ENCODE results near the gene SLN. TPM values are rescaled to one million over a fixed set of nuclear protein-coding genes. Genes with fewer than 3 reads are reported as not detected.

SLN gene
- total and polyA plus RNA-seq, 10 of the 15 experiments (the other 5 are each of a cell fraction or from before 2014, with no cell fraction given) = 0.39 TPM; not detected in 9

DNA sequence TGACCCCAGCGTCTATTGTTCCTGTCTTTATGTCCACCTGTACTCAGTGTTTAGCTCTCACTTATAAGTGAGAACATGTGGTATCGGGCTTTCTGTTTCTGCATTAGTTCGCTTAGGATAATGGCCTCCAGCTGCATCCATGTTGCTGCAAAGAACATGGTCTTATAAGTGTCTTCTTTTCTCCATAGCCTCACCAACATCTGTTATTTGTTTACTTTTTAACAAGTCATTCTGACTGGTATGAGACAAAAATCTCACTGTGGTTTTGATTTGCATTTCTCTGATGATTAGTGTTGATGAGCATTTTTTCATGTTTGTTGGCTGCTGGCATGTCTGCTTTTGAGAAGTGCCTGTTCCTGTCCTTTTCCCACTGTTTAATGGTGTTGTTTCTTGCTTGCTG is 21.7 kb upstream of the SLN start:
- FAIRE-seq (no peak), ATAC-seq (peak; percentile 57), DNase-seq (ENCODE audit: low read depth, low spot score) (peak; percentile 8)
- intact Hi-C loops (cut with micrococcal nuclease; ENCODE audit: unreplicated experiment) (no loop called here), in situ Hi-C loops (cut with MboI) (no loop called here)
- Histone ChIP-seq H3K36me3 (ENCODE audit: control insufficient read depth in 2 of 2, insufficient read depth in 2 of 2, low read length in 1 of 2) (no peaks in the 10 kb centered on the region), H4K20me1 (ENCODE audit: control insufficient read depth, insufficient read depth) (no peaks in the 10 kb centered on the region), H3K9ac (ENCODE audit: control insufficient read depth, insufficient read depth, low read length) (no peak overlapping the region), H3K4me1 (ENCODE audit: control insufficient read depth, insufficient read depth, low read length) (no peaks in the 10 kb centered on the region; the same call in 1 of the 2 replicates), H3K27ac (ENCODE audit: control insufficient read depth, insufficient read depth) (no peak overlapping the region), H3K4me3 (no peak overlapping the region), H3K4me2 (ENCODE audit: control insufficient read depth, insufficient read depth) (no peak overlapping the region), H3K79me2 (ENCODE audit: control insufficient read depth, insufficient read depth, low read length) (no peaks in the 10 kb centered on the region), H3K9me3 (replicated peaks; ENCODE audit: control insufficient read depth, insufficient read depth, low read length) (no peaks in the 10 kb centered on the region), H2AFZ (ENCODE audit: control insufficient read depth, low read depth, low read length) (no peak overlapping the region), H3K27me3 (replicated peaks in 1 of 2; ENCODE audit: control insufficient read depth in 2 of 2, insufficient read depth in 2 of 2, low read length in 1 of 2) (no peaks in the 10 kb centered on the region; a peak in 1 of 4 replicates)
- ChIA-PET CTCF (interaction anchor here (0.9 to 3.9 kb wide), 4 partner anchors 8 to 37 kb away, joined by 3 to 37 read pairs (median 4); partner anchors contain the start of gene SLN), POLR2A (no interaction called here), SMC1A (ENCODE audit: uncharacterized antibody, unreplicated experiment) (interaction anchor here (0.7 to 2.0 kb wide), 6 partner anchors 11 to 166 kb away, joined by 3 to 8 read pairs (median 6); no protein-coding TSS in a partner anchor), RAD21 (ENCODE audit: unreplicated experiment) (no interaction called here)
- TF ChIP-seq ZNF384 (IDR thresholded peaks at IDR 0.05; ENCODE audit: borderline replicate concordance, low read depth, low read length) (peak; percentile 25; the same call in 1 of the 2 replicates), MTA2 (IDR thresholded peaks at IDR 0.05; ENCODE audit: low read depth) (peak; percentile 60), EP300 (IDR thresholded peaks at IDR 0.05; ENCODE audit: borderline replicate concordance in 1 of 2, control insufficient read depth in 1 of 2, low read depth in 2 of 2, low read length in 2 of 2) (no peak), POLR2AphosphoS5 (IDR thresholded peaks at IDR 0.05; ENCODE audit: low read length) (no peak), ATF7 (IDR thresholded peaks at IDR 0.05; ENCODE audit: low read depth) (peak; percentile 43; the same call in 1 of the 2 replicates)
- WGBS (ENCODE audit: insufficient coverage, insufficient replicate concordance, low lambda C conversion rate, missing lambda C conversion rate) = 85% methylated on average over 3 of the region's 3 CpGs
- no TSS peak for BruUV-seq (replicated peaks)

DNA sequence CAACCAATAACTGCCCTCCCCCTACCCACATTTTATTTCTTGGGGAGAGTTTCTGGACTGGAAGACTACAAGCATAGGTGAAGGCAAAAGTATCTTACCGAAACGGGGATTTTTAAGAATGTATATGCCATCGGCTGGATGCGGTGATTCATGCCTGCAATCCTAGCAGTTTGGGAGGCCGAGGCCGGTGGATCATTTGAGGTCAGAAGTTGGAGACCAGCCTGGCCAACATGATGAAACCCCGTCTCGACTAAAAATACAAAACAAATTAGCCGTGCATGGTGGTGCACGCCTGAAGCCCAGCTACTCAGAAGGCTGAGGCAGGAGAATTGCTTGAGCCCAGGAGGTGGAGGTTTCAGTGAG is 20.8 kb upstream of the SLN start:
- ATAC-seq (peak; percentile 27), DNase-seq (ENCODE audit: low read depth, low spot score) (no peak), FAIRE-seq (no peak)
- SMC1A ChIA-PET (ENCODE audit: uncharacterized antibody, unreplicated experiment) = interaction anchor here (1.0 to 2.8 kb wide), 7 partner anchors 8 to 165 kb away, joined by 3 to 17 read pairs (median 5); no protein-coding TSS in a partner anchor
- BruUV-seq (replicated peaks) = no TSS peak
- H3K4me2 ChIP-seq (ENCODE audit: control insufficient read depth, insufficient read depth) = no peak overlapping the region
- intact Hi-C loops (cut with micrococcal nuclease; ENCODE audit: unreplicated experiment) (no loop called here), in situ Hi-C loops (cut with MboI) (no loop called here)
- POLR2A ChIA-PET = interaction anchor here (0.5 to 1.0 kb wide), 2 partner anchors 16 to 19 kb away, joined by 3 read pairs; no protein-coding TSS in a partner anchor
- no peak overlapping the region for H3K4me3 ChIP-seq
- no peaks in the 10 kb centered on the region for H3K36me3 ChIP-seq (ENCODE audit: control insufficient read depth in 2 of 2, insufficient read depth in 2 of 2, low read length in 1 of 2)
- WGBS (ENCODE audit: insufficient coverage, insufficient replicate concordance, low lambda C conversion rate, missing lambda C conversion rate) = 67% methylated on average over 10 of the region's 10 CpGs
- no peaks in the 10 kb centered on the region; a peak in 1 of 4 replicates for H3K27me3 ChIP-seq (replicated peaks in 1 of 2; ENCODE audit: control insufficient read depth in 2 of 2, insufficient read depth in 2 of 2, low read length in 1 of 2)
- RAD21 ChIA-PET (ENCODE audit: unreplicated experiment) = interaction anchor here (1.6 kb wide), 1 partner anchor 8 kb away, joined by 9 read pairs; no protein-coding TSS in a partner anchor
- no peak overlapping the region for H3K9ac ChIP-seq (ENCODE audit: control insufficient read depth, insufficient read depth, low read length)
- CTCF ChIA-PET = interaction anchor here (0.9 to 3.9 kb wide), 8 partner anchors 9 to 185 kb away, joined by 3 to 37 read pairs (median 4); partner anchors contain the start of gene SLN
- no peaks in the 10 kb centered on the region for H4K20me1 ChIP-seq (ENCODE audit: control insufficient read depth, insufficient read depth)
- H2AFZ ChIP-seq (ENCODE audit: control insufficient read depth, low read depth, low read length) = peak overlapping the region; percentile 33
- H3K4me1 ChIP-seq (ENCODE audit: control insufficient read depth, insufficient read depth, low read length) = no peaks in the 10 kb centered on the region; the same call in 1 of the 2 replicates
- H3K9me3 ChIP-seq (replicated peaks; ENCODE audit: control insufficient read depth, insufficient read depth, low read length) = no peaks in the 10 kb centered on the region
- no peak overlapping the region for H3K27ac ChIP-seq (ENCODE audit: control insufficient read depth, insufficient read depth)
- H3K79me2 ChIP-seq (ENCODE audit: control insufficient read depth, insufficient read depth, low read length) = no peaks in the 10 kb centered on the region
- TF ChIP-seq, protein P1, sequence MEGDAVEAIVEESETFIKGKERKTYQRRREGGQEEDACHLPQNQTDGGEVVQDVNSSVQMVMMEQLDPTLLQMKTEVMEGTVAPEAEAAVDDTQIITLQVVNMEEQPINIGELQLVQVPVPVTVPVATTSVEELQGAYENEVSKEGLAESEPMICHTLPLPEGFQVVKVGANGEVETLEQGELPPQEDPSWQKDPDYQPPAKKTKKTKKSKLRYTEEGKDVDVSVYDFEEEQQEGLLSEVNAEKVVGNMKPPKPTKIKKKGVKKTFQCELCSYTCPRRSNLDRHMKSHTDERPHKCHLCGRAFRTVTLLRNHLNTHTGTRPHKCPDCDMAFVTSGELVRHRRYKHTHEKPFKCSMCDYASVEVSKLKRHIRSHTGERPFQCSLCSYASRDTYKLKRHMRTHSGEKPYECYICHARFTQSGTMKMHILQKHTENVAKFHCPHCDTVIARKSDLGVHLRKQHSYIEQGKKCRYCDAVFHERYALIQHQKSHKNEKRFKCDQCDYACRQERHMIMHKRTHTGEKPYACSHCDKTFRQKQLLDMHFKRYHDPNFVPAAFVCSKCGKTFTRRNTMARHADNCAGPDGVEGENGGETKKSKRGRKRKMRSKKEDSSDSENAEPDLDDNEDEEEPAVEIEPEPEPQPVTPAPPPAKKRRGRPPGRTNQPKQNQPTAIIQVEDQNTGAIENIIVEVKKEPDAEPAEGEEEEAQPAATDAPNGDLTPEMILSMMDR (IDR thresholded peaks at IDR 0.05 in 2 of 3, conservative IDR thresholded peaks at IDR 0.05 in 1 of 3; ENCODE audit: control insufficient read depth in 2 of 3, extremely low read depth in 1 of 3, insufficient read depth in 1 of 3, low read depth in 3 of 3, low read length in 3 of 3) = no peak
- TF ChIP-seq, protein P2, sequence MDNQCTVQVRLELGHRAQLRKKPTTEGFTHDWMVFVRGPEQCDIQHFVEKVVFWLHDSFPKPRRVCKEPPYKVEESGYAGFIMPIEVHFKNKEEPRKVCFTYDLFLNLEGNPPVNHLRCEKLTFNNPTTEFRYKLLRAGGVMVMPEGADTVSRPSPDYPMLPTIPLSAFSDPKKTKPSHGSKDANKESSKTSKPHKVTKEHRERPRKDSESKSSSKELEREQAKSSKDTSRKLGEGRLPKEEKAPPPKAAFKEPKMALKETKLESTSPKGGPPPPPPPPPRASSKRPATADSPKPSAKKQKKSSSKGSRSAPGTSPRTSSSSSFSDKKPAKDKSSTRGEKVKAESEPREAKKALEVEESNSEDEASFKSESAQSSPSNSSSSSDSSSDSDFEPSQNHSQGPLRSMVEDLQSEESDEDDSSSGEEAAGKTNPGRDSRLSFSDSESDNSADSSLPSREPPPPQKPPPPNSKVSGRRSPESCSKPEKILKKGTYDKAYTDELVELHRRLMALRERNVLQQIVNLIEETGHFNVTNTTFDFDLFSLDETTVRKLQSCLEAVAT (IDR thresholded peaks at IDR 0.05) = peak; percentile 51; the same call in 1 of the 2 replicates
- no peak for TF ChIP-seq GABPA (IDR thresholded peaks at IDR 0.05; ENCODE audit: low read depth)

All from GM12878 (cell line).